Ishikawa (cell line): ENCODE measurements around the gene MAP7D1.

Source experiments
- MAX ChIP-seq: IDR thresholded peaks from 2 replicates; pipeline ENCODE4 v1.6.1; 2012
- NFIC ChIP-seq: IDR thresholded peaks from 2 replicates; pipeline ENCODE4 v1.6.1; 2012
- RAD21 ChIP-seq: IDR thresholded peaks from 2 replicates; pipeline ENCODE4 v1.6.1; 2012; ENCODE audit warnings: low read depth
- TAF1 ChIP-seq: IDR thresholded peaks from 2 replicates; pipeline ENCODE4 v1.6.1; 2012; ENCODE audit warnings: low read depth, mild to moderate bottlenecking
- TEAD4 ChIP-seq: IDR thresholded peaks from 2 replicates; pipeline ENCODE4 v1.6.1; 2012
- USF1 ChIP-seq: IDR thresholded peaks from 2 replicates; pipeline ENCODE4 v1.6.1; 2012
- YY1 ChIP-seq: IDR thresholded peaks from 2 replicates; pipeline ENCODE4 v1.6.1; 2012; ENCODE audit warnings: low read depth

GRCh38 chr1:36160388-36160948, 4.5 kb downstream of the MAP7D1 start:
- TF ChIP-seq TEAD4 (no peak), USF1 (no peak), NFIC (no peak), YY1 (no peak), RAD21 (no peak), TAF1 (no peak), MAX (no peak)
